Right ventricle myocardium inferior (tissue), 1 donor: ENCODE results near the gene SORCS2. TPM values are rescaled to one million over a fixed set of nuclear protein-coding genes. Genes with fewer than 3 reads are reported as not detected.

Source experiments
- ATAC-seq: fragments of 200-7000 bp; cut with Tn5 transposase; one replicate; pipeline ENCODE4 v1.9.1; 2020; ENCODE audit warnings: mild to moderate bottlenecking, moderate library complexity
- DNase-seq: peaks from one replicate; pipeline ENCODE4 v3.0.0; 2021; ENCODE audit errors: missing footprints
- intact Hi-C: fragments of 100-400 bp; cut with DNase I; formaldehyde crosslinking; loops from one replicate; pipeline ENCODE4 v1.11.0; 2022
- total RNA-seq: library from RNA; stranded (reverse); fragmentation: NEBNext Ultra II Directional; extraction: Animal tissue kit (Norgen Biotek cat#: 25700); gene quantifications from one replicate; pipeline ENCODE4 v1.2.1, GENCODE V29; 2021
- donor health status: DM: no; HTN: yes; CAD: no; lungs with severe emphysema.

Gene SORCS2
- total RNA-seq, 1 donor from 2014 or later = 1.1 TPM

DNA sequence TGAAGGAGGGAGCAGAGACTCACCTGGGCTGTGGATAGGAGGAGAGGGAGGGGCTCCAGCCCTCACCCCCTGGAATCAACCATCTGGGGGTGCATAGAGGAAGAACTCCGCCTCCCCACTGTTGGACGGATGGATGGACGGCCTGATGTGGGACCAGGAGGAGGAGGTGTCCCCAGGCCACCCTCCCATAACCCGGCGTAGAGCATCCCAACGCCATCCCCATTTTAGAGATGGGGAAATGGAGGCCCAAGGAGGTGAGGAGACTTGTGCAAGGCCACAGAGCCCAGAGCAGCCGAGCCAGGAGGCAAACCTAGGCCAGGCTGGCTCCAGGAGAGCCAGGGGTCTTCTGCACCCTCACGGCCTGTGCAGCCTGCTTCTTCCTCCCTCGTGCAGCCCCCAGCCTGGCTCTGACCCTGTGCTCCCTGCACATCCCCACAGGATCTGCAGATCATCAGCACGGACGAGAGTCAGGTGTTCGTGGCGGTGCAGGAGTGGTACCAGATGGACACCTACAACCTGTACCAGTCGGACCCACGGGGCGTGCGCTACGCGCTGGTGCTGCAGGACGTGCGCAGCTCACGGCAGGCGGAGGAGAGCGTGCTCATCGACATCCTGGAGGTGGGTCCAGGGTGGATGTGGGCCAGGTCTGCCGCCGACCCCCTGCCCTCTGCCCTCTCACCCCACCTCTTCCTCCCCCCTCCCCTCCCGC is 483.4 kb downstream of the SORCS2 start:
- intact Hi-C loops = no loop called here
- DNase-seq = peak; percentile 23
- no peak for ATAC-seq

DNA sequence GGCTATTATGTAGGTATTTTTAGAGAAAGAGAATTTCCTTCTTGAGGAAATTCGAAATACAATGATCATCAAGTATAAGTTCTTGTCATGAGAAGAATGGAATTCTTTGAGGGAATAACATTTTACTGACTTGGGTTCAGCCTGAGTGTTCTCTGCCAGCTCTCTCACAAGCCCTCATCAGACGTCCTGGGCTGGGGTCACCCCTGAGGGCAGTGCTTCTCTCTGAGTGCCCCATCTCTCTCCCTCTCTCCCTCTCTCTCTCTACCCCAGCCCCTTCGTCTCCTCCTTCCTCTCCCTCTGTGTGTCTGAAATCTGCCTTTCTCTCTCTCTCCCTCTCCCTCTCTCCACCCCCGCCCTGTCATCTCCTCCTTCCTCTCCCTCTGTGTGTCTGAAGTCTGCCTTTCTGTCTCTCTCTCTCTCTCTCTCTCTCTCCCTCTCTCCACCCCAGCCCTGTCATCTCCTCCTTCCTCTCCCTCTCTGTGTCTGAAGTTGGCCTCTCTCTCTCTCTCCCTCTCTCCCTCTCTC is 484.1 kb downstream of the SORCS2 start:
- intact Hi-C loops = no loop called here
- ATAC-seq (peak; percentile 11), DNase-seq (peak; percentile 55)

DNA sequence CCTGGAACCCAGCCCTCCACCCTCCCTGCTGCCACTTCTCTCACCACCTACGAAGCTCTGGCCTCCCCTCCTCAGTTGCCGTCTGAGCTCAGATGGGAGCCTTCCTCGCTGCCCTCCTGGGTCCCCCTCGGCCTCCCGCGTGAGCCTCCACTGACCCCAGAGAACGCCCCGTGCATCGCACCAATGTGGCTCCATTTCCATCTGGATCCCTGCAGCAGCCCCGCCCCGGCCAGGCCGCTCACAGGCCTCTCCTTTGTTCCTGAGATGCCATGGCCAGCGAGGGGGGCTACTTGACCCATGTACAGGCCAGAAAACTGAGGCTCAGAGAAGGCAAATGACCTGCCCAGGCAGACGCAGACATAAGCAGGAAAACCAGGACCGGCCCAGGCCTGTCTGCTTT is 484.7 kb downstream of the SORCS2 start:
- intact Hi-C loops = no loop called here
- ATAC-seq (no peak), DNase-seq (peak; percentile 69)

DNA sequence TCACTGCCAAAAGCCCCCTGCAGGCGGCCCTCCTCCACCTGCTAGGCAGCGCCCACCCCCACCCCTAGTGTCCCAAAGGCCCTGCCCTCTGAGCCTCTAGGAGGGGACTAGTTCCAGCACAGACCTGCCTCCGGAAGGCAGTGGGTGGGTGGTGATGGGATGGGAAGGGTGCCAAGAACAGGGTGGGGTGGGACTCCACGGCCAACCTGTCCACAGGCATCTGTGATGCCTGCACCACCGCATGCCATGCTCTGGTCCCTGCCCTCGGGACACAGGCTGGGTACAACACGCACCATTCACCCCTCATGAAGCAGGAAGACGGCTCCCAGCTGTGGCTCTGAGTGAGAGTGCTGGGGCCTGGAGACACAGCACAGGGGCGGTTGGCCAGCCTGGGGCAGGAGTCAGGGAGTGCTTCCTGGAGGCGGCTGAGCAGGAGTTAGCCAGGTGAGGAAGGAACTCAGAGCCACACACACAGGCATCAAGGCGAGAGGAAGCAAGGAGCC is 485.5 kb downstream of the SORCS2 start:
- intact Hi-C loops = no loop called here
- DNase-seq = peak; percentile 58
- no peak for ATAC-seq

DNA sequence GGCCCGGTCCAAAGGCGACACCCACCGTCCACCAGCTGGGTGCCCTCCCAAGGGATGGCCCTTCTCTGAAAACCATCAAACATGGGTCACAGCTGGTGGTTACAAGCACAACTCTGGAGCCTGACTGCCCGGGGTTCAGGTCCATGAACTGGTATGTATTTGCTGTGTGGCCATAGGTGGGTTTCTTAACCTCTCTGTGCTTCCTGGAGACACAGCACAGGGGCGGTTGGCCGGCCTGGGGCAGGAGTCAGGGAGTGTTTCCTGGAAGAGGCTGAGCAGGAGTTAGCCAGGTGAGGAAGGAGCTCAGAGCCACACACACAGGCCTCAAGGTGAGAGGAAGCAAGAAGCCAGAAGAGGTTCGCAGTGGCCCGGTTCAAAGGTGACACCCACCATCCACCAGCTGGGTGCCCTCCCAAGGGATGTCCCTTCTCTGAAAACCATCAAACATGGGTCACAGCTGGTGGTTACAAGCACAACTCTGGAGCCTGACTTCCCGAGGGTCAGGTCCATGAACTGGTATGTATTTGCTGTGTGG is 486.0 kb downstream of the SORCS2 start:
- DNase-seq (peak; percentile 43), ATAC-seq (no peak)
- intact Hi-C loops = no loop called here

DNA sequence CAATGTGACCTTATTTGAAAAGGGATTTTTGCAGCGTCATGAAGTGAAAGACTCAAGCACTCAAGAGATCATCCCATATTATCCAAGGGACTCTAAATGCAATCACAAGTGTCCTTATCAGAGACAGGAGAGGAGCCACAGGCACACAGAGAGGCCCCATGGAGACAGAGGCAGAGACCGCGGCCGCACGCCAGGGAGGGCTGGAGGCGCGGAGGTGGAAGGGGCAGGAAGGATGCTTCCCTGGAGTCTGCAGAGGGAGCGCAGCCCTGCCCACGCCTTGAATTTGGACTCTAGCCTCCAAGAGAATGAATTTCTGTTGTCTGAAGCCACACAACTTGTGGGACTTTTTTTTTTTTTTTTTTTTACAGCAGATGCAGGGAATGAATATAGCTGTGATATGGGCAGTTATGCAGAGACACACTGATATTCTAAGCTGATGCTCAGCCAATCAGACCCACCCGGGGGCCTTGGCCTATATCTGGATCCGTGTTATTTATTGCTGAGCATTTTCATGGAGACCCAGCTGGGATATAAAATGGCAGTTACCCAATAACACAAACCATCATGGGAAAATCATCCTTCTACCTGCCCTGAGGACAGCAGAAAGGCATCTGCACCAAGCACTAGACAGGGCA is 487.2 kb downstream of the SORCS2 start:
- ATAC-seq = peak; percentile 43
- intact Hi-C loops = no loop called here
- DNase-seq = peak; percentile 60

- peak; percentile 39 for DNase-seq
- no peak for ATAC-seq
- intact Hi-C loops = no loop called here
Observed at GRCh38 chr4:7680106-7680505, 487.8 kb downstream of the SORCS2 start.

DNA sequence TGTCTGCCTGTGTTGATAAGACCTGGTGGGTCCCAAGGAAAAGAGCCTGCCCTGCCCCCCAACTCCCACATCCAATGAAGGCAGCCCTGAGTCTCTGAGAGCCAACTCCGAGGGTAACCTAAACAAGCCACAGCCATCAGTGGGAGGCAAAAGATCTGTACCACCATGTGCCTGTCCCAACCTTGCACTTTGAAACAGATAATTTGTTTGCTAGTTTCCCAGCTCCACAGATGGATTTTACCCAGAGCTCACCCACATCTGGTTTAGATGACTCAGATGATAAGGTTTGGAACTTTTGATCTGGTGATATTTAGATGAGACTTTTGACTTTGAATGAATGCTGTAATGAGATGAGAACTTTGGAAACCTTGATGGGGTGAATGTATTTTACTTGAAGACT is 488.4 kb downstream of the SORCS2 start:
- intact Hi-C loops = no loop called here
- DNase-seq (peak; percentile 26), ATAC-seq (no peak)

GRCh38 chr4:7683126-7683703 is 490.9 kb downstream of the SORCS2 start:
- ATAC-seq (no peak), DNase-seq (peak; percentile 26)
- intact Hi-C loops = no loop called here

- DNase-seq = no peak
- intact Hi-C loops = no loop called here
- no peak for ATAC-seq
Observed at GRCh38 chr4:7684294-7684693, 492.0 kb downstream of the SORCS2 start.

DNA sequence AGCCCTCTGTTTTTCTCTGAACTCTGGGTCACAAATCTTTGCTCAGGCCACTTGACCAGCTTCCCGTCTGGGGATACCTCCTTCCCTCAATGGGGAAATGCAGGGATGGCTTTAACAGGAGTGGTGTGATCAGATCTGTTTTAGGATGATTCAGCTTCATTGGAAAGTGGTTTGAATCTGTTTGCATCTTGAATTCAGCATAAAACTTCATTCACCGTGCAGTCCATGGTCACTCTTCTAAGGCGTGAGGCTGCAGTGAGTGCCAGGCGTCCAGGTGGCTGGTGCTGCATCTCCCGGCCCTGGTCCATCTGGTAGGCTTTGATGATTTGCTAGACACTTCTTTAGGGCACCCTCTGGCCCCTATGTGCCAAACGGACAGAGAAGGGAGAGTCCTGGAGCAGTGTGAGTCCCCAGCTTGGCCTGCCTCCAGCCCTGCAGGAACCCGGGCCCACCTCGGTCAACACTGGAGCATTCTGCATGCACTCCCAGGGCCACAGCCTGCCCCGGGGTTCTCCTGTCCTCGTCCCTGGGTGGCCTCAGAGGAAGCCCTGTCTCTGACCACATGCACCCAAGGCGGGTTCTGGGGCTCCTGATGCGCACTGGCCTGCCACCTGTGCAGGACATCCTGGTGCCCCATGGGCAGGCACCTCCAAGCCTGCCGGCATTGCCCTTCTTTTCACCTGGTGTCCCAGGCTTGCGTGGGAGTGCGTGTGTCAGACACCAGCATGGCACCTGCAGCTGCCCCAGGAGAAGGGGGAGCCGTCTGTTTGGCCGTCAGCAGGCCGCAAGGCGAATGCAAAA is 493.9 kb downstream of the SORCS2 start:
- DNase-seq (peak; percentile 33), ATAC-seq (no peak)
- intact Hi-C loops = no loop called here

DNA sequence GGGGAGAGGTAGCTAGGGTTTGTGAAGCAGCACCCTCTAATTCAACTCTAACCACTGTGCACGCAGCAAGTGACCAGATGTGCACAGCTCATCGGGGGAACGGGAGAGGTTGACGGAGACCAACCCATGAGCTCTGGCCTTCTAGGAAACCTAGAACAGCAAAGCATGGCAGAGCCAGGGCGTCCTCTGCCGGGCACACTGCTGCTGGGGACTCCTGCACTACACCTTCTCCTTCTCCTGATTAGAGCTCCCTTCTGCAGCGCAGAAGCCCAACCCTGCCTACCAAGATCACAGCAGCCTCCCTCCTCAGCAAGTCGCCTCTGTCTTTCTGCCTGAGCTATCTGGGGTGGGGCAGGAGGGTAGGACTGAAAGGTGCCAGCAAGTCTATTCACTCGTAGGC is 494.7 kb downstream of the SORCS2 start:
- ATAC-seq (no peak), DNase-seq (peak; percentile 21)
- intact Hi-C loops = no loop called here

DNA sequence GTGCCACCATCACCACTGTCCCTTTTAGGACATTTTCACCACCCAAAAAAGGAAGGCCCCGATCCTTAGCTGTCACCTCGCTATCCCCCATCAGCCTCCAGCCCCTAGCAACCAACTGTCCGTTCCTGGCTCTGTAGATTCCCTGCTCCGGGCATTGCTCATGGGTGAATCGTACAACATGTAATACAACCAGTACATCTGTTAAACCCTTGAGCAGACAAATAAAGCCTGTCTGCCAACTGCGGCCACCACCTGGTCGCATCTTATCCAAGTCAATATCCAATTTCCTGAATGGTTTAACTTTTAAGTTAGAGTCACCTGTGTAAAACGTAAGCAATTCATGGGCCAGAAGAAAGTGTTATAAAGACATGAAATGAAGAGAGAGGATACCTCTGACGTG is 495.5 kb downstream of the SORCS2 start:
- intact Hi-C loops = no loop called here
- DNase-seq (peak; percentile 9), ATAC-seq (no peak)

DNA sequence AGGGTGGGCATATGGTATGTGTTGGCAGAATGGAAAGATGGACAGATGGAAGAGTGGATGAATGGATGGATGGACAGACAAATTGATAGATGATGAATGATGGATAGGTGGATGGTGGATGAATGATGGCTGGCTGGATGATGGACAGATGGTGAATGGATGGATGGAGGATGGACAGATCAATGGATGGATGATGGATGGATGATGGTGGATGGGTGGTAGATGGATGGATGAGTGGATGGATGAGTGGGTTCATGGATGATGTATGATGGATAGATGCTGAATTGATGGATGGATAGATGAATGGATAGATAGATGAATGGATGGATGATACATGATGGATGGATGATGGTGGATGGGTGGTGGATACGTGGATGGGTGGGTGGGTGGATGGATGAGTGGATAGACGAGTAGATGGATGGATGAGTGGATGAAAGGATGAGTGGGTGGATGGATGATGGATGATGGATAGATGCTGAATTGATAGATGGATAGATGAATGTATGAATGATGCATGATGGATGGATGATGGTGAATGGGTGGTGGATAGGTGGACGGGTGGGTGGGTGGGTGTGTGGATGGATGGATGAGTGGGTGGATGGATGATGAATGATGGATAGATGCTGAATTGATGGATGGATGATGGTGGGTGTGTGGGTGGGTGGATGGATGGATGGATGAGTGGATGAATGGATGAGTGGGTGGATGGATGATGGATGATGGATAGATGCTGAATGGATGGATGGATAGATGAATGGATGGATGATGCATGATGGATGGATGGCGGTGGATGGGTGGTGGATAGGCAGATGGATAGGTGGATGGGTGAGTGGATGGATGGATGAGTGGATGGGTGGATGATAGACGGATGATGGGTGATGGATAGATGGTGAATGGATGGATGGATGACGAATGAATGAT is 497.7 kb downstream of the SORCS2 start:
- intact Hi-C loops = no loop called here
- no peak for ATAC-seq
- DNase-seq = no peak

GRCh38 chr4:7691061-7691460 is 498.7 kb downstream of the SORCS2 start:
- intact Hi-C loops = no loop called here
- ATAC-seq (no peak), DNase-seq (no peak)

- ATAC-seq (no peak), DNase-seq (no peak)
- intact Hi-C loops = no loop called here
Observed at GRCh38 chr4:7691982-7692381, 499.6 kb downstream of the SORCS2 start.

GRCh38 chr4:7692451-7693236 is 500.3 kb downstream of the SORCS2 start:
- intact Hi-C loops = no loop called here

More at GRCh38 chr4:7692451-7693236, 500.3 kb downstream of the SORCS2 start:
- DNase-seq (no peak), ATAC-seq (no peak)
